OCI-LY7 (cell line): Measurements from ENCODE around the gene CCDC88B. TPM values are rescaled to one million over a fixed set of nuclear protein-coding genes. Genes with fewer than 3 reads are reported as not detected.

ENCODE experiments used
- BruUV-seq: library from RNA; stranded (reverse); fragments of 400-500 nt; replicated peaks from 2 replicates; lab custom pipeline; 2021; lab: Mats Ljungman, UMichigan
- CTCF ChIA-PET: fragments of 300-600 bp; sonication (Branson Sonifier 250); formaldehyde crosslinking; loops from one replicate; lab custom pipeline; 2022; ENCODE audit warnings: antibody characterized with exemption; ENCODE audit not compliant: unreplicated experiment; lab: Charles Lee
- POLR2A ChIA-PET: fragments of 300-600 bp; sonication (Branson Sonifier 250); formaldehyde crosslinking; loops from one replicate; lab custom pipeline; 2022; ENCODE audit warnings: antibody characterized with exemption; lab: Charles Lee
- DNase-seq: peaks from one replicate; pipeline ENCODE4 v3.0.0-alpha.2; 2015; ENCODE audit warnings: low spot score
- H2AFZ ChIP-seq: fragments of 200-600 bp; sonication (generic), shearing (Covaris generic); 2 replicates; pipeline ENCODE4 v1.6.1; 2014; ENCODE audit warnings: mild to moderate bottlenecking, antibody characterized with exemption, low read length, moderate library complexity
- H3K27ac ChIP-seq: fragments of 200-600 bp; sonication (generic); 2 replicates; pipeline ENCODE4 v1.5.1; 2014; ENCODE audit warnings: mixed run types, low read depth, mild to moderate bottlenecking, moderate library complexity, low read length, inconsistent platforms; ENCODE audit not compliant: poor library complexity, severe bottlenecking
- H3K36me3 ChIP-seq: fragments of 200-600 bp; sonication (generic); 2 replicates; pipeline ENCODE4 v1.6.1; 2014; ENCODE audit warnings: mild to moderate bottlenecking, antibody characterized with exemption, low read length, moderate library complexity, mixed read lengths; ENCODE audit not compliant: insufficient read depth
- H3K4me1 ChIP-seq: fragments of 200-600 bp; sonication (generic); 2 replicates; pipeline ENCODE4 v1.5.1; 2014; ENCODE audit warnings: mild to moderate bottlenecking, low read length; ENCODE audit not compliant: insufficient read depth, poor library complexity, severe bottlenecking
- H3K4me2 ChIP-seq: fragments of 200-600 bp; sonication (generic); 2 replicates; pipeline ENCODE4 v1.6.1; 2014; ENCODE audit warnings: mild to moderate bottlenecking, low read length
- H3K4me3 ChIP-seq: fragments of 200-600 bp; sonication (generic); 2 replicates; pipeline ENCODE4 v1.5.1; 2014; ENCODE audit warnings: mild to moderate bottlenecking, low read depth, low read length; ENCODE audit not compliant: poor library complexity, severe bottlenecking
- H3K79me2 ChIP-seq: fragments of 200-600 bp; sonication (generic); 2 replicates; pipeline ENCODE4 v1.6.1; 2016; ENCODE audit warnings: low read depth, mild to moderate bottlenecking, low read length, moderate library complexity, mixed read lengths; ENCODE audit not compliant: insufficient read depth
- H3K9me2 ChIP-seq: fragments of 200-600 bp; sonication (generic); 2 replicates; pipeline ENCODE4 v1.6.1; 2016; ENCODE audit warnings: mild to moderate bottlenecking, low read length, mixed read lengths; ENCODE audit not compliant: insufficient read depth
- H3K9me3 ChIP-seq: fragments of 200-600 bp; sonication (generic); 2 replicates; pipeline ENCODE4 v1.6.1; 2014; ENCODE audit warnings: mild to moderate bottlenecking, mixed run types, low read length, mixed read lengths
- H4K20me1 ChIP-seq: fragments of 200-600 bp; sonication (generic); 2 replicates; pipeline ENCODE4 v1.6.1; 2014; ENCODE audit warnings: mild to moderate bottlenecking, antibody characterized with exemption, low read length, moderate library complexity, mixed read lengths; ENCODE audit not compliant: insufficient read depth
- CTCF ChIP-seq: fragments of 200-600 bp; sonication (generic); conservative IDR thresholded peaks from 2 replicates; pipeline ENCODE4 v1.5.1; 2014; ENCODE audit warnings: mild to moderate bottlenecking, antibody characterized with exemption, low read length, moderate library complexity, mixed read lengths
- EZH2phosphoT487 ChIP-seq: fragments of 200-600 bp; sonication (generic); IDR thresholded peaks from 2 replicates; pipeline ENCODE4 v1.6.1; 2018; ENCODE audit warnings: low read depth, borderline replicate concordance, mild to moderate bottlenecking, mixed run types, antibody characterized with exemption, low read length, moderate library complexity, mixed read lengths
- intact Hi-C: fragments of 100-400 bp; cut with micrococcal nuclease; formaldehyde crosslinking; loops from one replicate; pipeline ENCODE4 v1.10.0; 2022; ENCODE audit not compliant: unreplicated experiment
- total RNA-seq, 2 experiments: library from RNA; depleted of rRNA in 1 of 2; stranded (reverse); fragments of >200 nt in 1 of 2; shearing (Covaris generic) in 1 of 2; gene quantifications; 2 replicates each; pipeline ENCODE4 v1.2.3, GENCODE V29; 2014 to 2022

Gene CCDC88B
- total RNA-seq, 2 experiments from 2014 or later: 40.7 to 67.2 TPM

- no peak overlapping the region for H3K4me2 ChIP-seq
- intact Hi-C loops: no loop called here
Observed at GRCh38 chr11:64364435-64364834, 24.4 kb downstream of the CCDC88B start.

GRCh38 chr11:64364911-64365310 lies 24.9 kb downstream of the CCDC88B start:
- DNase-seq: no peak
- ChIA-PET CTCF (no interaction called here), POLR2A (no interaction called here)
- Histone ChIP-seq H3K4me3 (no peak overlapping the region), H3K4me2 (no peak overlapping the region), H4K20me1 (no peaks in the 10 kb centered on the region), H3K9me3 (no peaks in the 10 kb centered on the region), H3K79me2 (no peaks in the 10 kb centered on the region), H3K9me2 (no peaks in the 10 kb centered on the region), H3K4me1 (peaks cover 13% of the 10 kb centered on the region), H3K27ac (no peak overlapping the region), H3K36me3 (peaks cover 56% of the 10 kb centered on the region), H2AFZ (no peak overlapping the region)
- TF ChIP-seq CTCF: no peak
- TF ChIP-seq EZH2phosphoT487: no peak
- intact Hi-C loops: no loop called here
- BruUV-seq: no TSS peak

More at GRCh38 chr11:64364435-64364834, 24.4 kb downstream of the CCDC88B start:
- BruUV-seq: no TSS peak
- H3K9me3 ChIP-seq: no peaks in the 10 kb centered on the region
- H2AFZ ChIP-seq: no peak overlapping the region
- no peaks in the 10 kb centered on the region for H3K79me2 ChIP-seq
- H4K20me1 ChIP-seq: no peaks in the 10 kb centered on the region
- TF ChIP-seq CTCF (no peak), EZH2phosphoT487 (no peak)
- H3K27ac ChIP-seq: peak overlapping the region; percentile 10
- no peak overlapping the region for H3K4me3 ChIP-seq
- H3K4me1 ChIP-seq: peaks cover 18% of the 10 kb centered on the region
- H3K9me2 ChIP-seq: no peaks in the 10 kb centered on the region
- CTCF ChIA-PET: no interaction called here
- peak; percentile 51 for DNase-seq
- POLR2A ChIA-PET: interaction anchor here (0.7 kb wide), 1 partner anchor 327 kb away, joined by 6 read pairs; no protein-coding TSS in a partner anchor
- peaks cover 55% of the 10 kb centered on the region for H3K36me3 ChIP-seq

DNA sequence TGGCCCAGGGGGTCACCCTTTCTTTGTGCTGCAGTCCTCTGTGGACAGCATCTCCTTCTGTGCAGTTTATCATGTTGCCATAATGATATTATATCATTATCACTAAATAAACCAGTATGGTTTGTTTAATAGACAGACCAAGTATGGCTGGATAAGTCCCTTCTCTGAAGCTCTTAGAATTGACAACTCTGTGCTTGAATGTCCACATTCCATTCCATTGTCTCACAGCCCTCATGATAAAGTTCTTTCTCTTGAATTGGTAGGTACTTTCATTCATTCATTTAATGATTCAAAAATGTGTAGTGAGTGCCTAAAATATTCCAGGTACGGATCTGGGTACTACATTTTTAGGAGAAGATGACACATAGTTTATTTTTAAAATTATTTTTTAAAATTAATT lies 26.7 kb downstream of the CCDC88B start:
- CTCF ChIA-PET: no interaction called here
- Histone ChIP-seq H3K9me2 (no peaks in the 10 kb centered on the region), H3K79me2 (no peaks in the 10 kb centered on the region), H3K4me2 (no peak overlapping the region), H3K27ac (no peak overlapping the region), H4K20me1 (no peaks in the 10 kb centered on the region), H2AFZ (no peak overlapping the region), H3K36me3 (peaks cover 52% of the 10 kb centered on the region), H3K9me3 (no peaks in the 10 kb centered on the region), H3K4me3 (no peak overlapping the region), H3K4me1 (peaks cover 6% of the 10 kb centered on the region)
- TF ChIP-seq CTCF (no peak), EZH2phosphoT487 (no peak)
- intact Hi-C loops: no loop called here
- POLR2A ChIA-PET: no interaction called here
- BruUV-seq: no TSS peak
- no peak for DNase-seq
